Stimulated activated CD4-positive, alpha-beta T cell treated with anti-CD3 and anti-CD28 coated beads, Interleukin-2, amount 100 ng/mL, for 24 hours (primary cell): Measurements from ENCODE around the gene GYS1.
A peak's percentile ranks its signal among the peaks of the same experiment; 100 is the strongest.

Source experiments
- DNase-seq, 2 donors: peaks; one replicate each; pipeline ENCODE4 v3.0.0-alpha.2; 2020

Gene GYS1

GRCh38 chr19:48988286-48988685, 4.8 kb downstream of the GYS1 start:
- DNase-seq = no peak

- DNase-seq = no peak
These were observed 5.8 kb downstream of the GYS1 start for GRCh38 chr19:48987323-48987722.

- DNase-seq = no peak
These were observed 6.9 kb downstream of the GYS1 start for GRCh38 chr19:48986211-48986610.

GRCh38 chr19:48985711-48986110, 7.4 kb downstream of the GYS1 start:
- DNase-seq = no peak

- no peak for DNase-seq
These were observed 10.8 kb downstream of the GYS1 start for GRCh38 chr19:48982280-48982679.

GRCh38 chr19:48977061-48977460, 16.0 kb downstream of the GYS1 start:
- DNase-seq = no peak

GRCh38 chr19:48975947-48976847, 16.9 kb downstream of the GYS1 start:
- DNase-seq = peak in 1 of 2 donors; percentile 44

GRCh38 chr19:48970923-48971395, 22.1 kb downstream of the GYS1 start:
- peak; percentile 89 to 91 for DNase-seq

GRCh38 chr19:48970139-48970766, 22.9 kb downstream of the GYS1 start:
- no peak for DNase-seq

- DNase-seq = no peak
These were observed 23.6 kb downstream of the GYS1 start for GRCh38 chr19:48969276-48970138.

GRCh38 chr19:48968813-48969218, 24.3 kb downstream of the GYS1 start:
- DNase-seq = no peak

- no peak for DNase-seq
These were observed 24.9 kb downstream of the GYS1 start for GRCh38 chr19:48968179-48968661.

- no peak for DNase-seq
These were observed 25.5 kb downstream of the GYS1 start for GRCh38 chr19:48967346-48968178.

GRCh38 chr19:48966541-48967345, 26.4 kb downstream of the GYS1 start:
- DNase-seq = no peak

GRCh38 chr19:48965806-48966540, 27.1 kb downstream of the GYS1 start:
- DNase-seq = peak; percentile 89 to 91

- DNase-seq = peak; percentile 92 to 93
These were observed 27.9 kb downstream of the GYS1 start, which contains the start of gene FTL for GRCh38 chr19:48965040-48965805. TSS of gene FTL (plus strand) at chr19:48965309. CDS start at chr19:48965508, 199 bp downstream.

GRCh38 chr19:48964205-48965039, 28.7 kb downstream of the GYS1 start:
- peak in 1 of 2 donors; percentile 41 for DNase-seq
